Endothelial cell of umbilical vein (primary cell): ENCODE results near the gene FAM240B. TPM values are rescaled to one million over a fixed set of nuclear protein-coding genes. Genes with fewer than 3 reads are reported as not detected.

ENCODE experiments used
- BruUV-seq: library from RNA; stranded (reverse); fragments of 400-500 nt; replicated peaks from 2 replicates; lab custom pipeline; 2021; lab: Mats Ljungman, UMichigan
- CTCF ChIA-PET: fragments of 300-600, 350-600 bp; sonication (Branson Sonifier 250); formaldehyde crosslinking; loops from one replicate; lab custom pipeline; 2021; ENCODE audit warnings: antibody characterized with exemption, inconsistent platforms; lab: Charles Lee
- POLR2A ChIA-PET: fragments of 300-600, 350-600 bp; sonication (Branson Sonifier 250); formaldehyde crosslinking; loops from one replicate; lab custom pipeline; 2021; ENCODE audit warnings: antibody characterized with exemption, inconsistent platforms; lab: Charles Lee
- DNase-seq: peaks from one replicate; pipeline ENCODE4 v3.0.0-alpha.2; 2011; ENCODE audit warnings: low read depth, low spot score
- FAIRE-seq: peaks from 2 replicates; lab custom pipeline; 2011; peaks lifted over from hg19 to GRCh38; lab: Jason Lieb, UNC
- H2AFZ ChIP-seq: 2 replicates; pipeline ENCODE4 v1.6.0; 2012; ENCODE audit warnings: low read depth, low read length, control low read depth, inconsistent platforms
- H3K27ac ChIP-seq: 2 replicates; pipeline ENCODE4 v1.5.1; 2011; ENCODE audit warnings: low read depth, mild to moderate bottlenecking, control low read depth, low read length, moderate library complexity; ENCODE audit not compliant: insufficient read depth
- H3K27me3 ChIP-seq, 2 experiments: 2 replicates each; pipeline versions ENCODE4 v1.6.0 to v1.6.1; 2011; ENCODE audit warnings: low read length in 2 of 2, mixed read lengths in 1 of 2; ENCODE audit not compliant: control insufficient read depth in 2 of 2, insufficient read depth in 2 of 2
- H3K36me3 ChIP-seq, 2 experiments: 2 replicates in 1 of 2; 3 replicates in 1 of 2; pipeline ENCODE4 v1.5.1; 2011; ENCODE audit warnings: low read length in 2 of 2, mild to moderate bottlenecking in 1 of 2, moderate library complexity in 1 of 2; ENCODE audit not compliant: control insufficient read depth in 2 of 2, insufficient read depth in 2 of 2; ENCODE audit errors: extremely low read depth in 1 of 2
- H3K4me1 ChIP-seq: 3 replicates; pipeline ENCODE4 v1.5.1; 2011; ENCODE audit warnings: mild to moderate bottlenecking, low read length; ENCODE audit not compliant: control insufficient read depth, insufficient read depth; ENCODE audit errors: extremely low read depth
- H3K4me2 ChIP-seq: 2 replicates; pipeline ENCODE4 v1.6.1; 2011; ENCODE audit warnings: low read length, control low read depth, mixed read lengths; ENCODE audit not compliant: insufficient read depth
- H3K4me3 ChIP-seq, 3 experiments: fragments of 200-600 bp in 1 of 3; sonication (generic), shearing (Covaris generic) in 1 of 3; replicated peaks in 1 of 3; 2 replicates each; pipeline ENCODE4 v1.5.1; 2011 to 2016; ENCODE audit warnings: control low read depth in 3 of 3, low read length in 3 of 3, mild to moderate bottlenecking in 2 of 3, inconsistent platforms in 1 of 3, low read depth in 1 of 3, moderate library complexity in 1 of 3; ENCODE audit not compliant: insufficient read depth in 1 of 3
- H3K79me2 ChIP-seq: 2 replicates; pipeline ENCODE4 v1.6.0; 2012; ENCODE audit warnings: low read length, inconsistent platforms; ENCODE audit not compliant: control insufficient read depth, insufficient read depth
- H3K9ac ChIP-seq: replicated peaks from 2 replicates; pipeline ENCODE3; 2011; ENCODE audit warnings: low read length, control low read depth; ENCODE audit not compliant: insufficient read depth; ENCODE audit errors: extremely low read depth
- H3K9me1 ChIP-seq: replicated peaks from 3 replicates; pipeline ENCODE4 v1.6.0; 2011; ENCODE audit warnings: mild to moderate bottlenecking, low read length; ENCODE audit not compliant: control insufficient read depth, insufficient read depth; ENCODE audit errors: extremely low read depth
- H3K9me3 ChIP-seq: replicated peaks from 2 replicates; pipeline ENCODE4 v1.5.1; 2012; ENCODE audit warnings: low read length, inconsistent platforms; ENCODE audit not compliant: control insufficient read depth, insufficient read depth
- H4K20me1 ChIP-seq: replicated peaks from 2 replicates; pipeline ENCODE3; 2011; ENCODE audit warnings: mild to moderate bottlenecking, low read length; ENCODE audit not compliant: control insufficient read depth, insufficient read depth; ENCODE audit errors: extremely low read depth
- EZH2 ChIP-seq: IDR thresholded peaks from 2 replicates; pipeline ENCODE4 v1.6.1; 2012; ENCODE audit warnings: borderline replicate concordance, low read depth, mild to moderate bottlenecking, moderate library complexity, low read length, inconsistent platforms; ENCODE audit not compliant: severe bottlenecking
- FOS ChIP-seq: IDR thresholded peaks from 2 replicates; pipeline ENCODE4 v1.6.1; 2011; ENCODE audit warnings: mild to moderate bottlenecking, low read length, moderate library complexity, borderline replicate concordance; ENCODE audit not compliant: insufficient read depth
- GATA2 ChIP-seq: IDR thresholded peaks from 2 replicates; pipeline ENCODE4 v1.7.0; 2011; ENCODE audit warnings: low read depth, mild to moderate bottlenecking, moderate library complexity, mixed read lengths, low read length; ENCODE audit not compliant: insufficient read length, insufficient read depth
- JUN ChIP-seq: IDR thresholded peaks from 2 replicates; pipeline ENCODE4 v1.6.1; 2011; ENCODE audit warnings: borderline replicate concordance, low read depth; ENCODE audit not compliant: insufficient read length, insufficient read depth
- MYC ChIP-seq: IDR thresholded peaks from one replicate; pipeline ENCODE4 v1.6.1; 2011; ENCODE audit warnings: mild to moderate bottlenecking, low read depth, low read length
- POLR2A ChIP-seq: IDR thresholded peaks from 2 replicates; pipeline ENCODE4 v1.6.1; 2012; ENCODE audit warnings: low read depth, mild to moderate bottlenecking, control low read depth, low read length
- POLR2AphosphoS5 ChIP-seq: IDR thresholded peaks from 2 replicates; pipeline ENCODE4 v1.6.1; 2012; ENCODE audit warnings: low read depth, mild to moderate bottlenecking, control low read depth, low read length, moderate library complexity; ENCODE audit not compliant: insufficient read depth
- dilution Hi-C: fragments of 300-500 bp; cut with MboI; formaldehyde crosslinking; loops from one replicate; pipeline ENCODE4 v1.15.0; 2019; ENCODE audit warnings: low sequenced_read_pairs; ENCODE audit not compliant: extremely low pct_ligation_motif_present
- intact Hi-C: fragments of 100-400 bp; cut with micrococcal nuclease; formaldehyde crosslinking; loops from one replicate; pipeline ENCODE4 v1.10.0; 2022
- polyA plus RNA-seq, 4 experiments: library from polyadenylated mRNA; depleted of rRNA in 3 of 4; stranded (reverse) in 3 of 4; unstranded in 1 of 4; fragments of >200 nt; gene quantifications; 2 replicates each; pipeline versions ENCODE4 v1.2.1 to v1.2.3, GENCODE V29; 2011 to 2012; ENCODE audit warnings: missing spikeins in 1 of 4
- total RNA-seq: library from RNA; stranded (reverse); gene quantifications from 2 replicates; pipeline ENCODE4 v1.2.3, GENCODE V29; 2021
- TF ChIP-seq, protein P1 (sequence below), 2 donors: IDR thresholded peaks; 1 replicate in 1 of 2; 2 replicates in 1 of 2; pipeline ENCODE4 v1.5.1; 2011; ENCODE audit warnings: low read length in 2 of 2, mild to moderate bottlenecking in 2 of 2, moderate library complexity in 2 of 2, control low read depth in 1 of 2, inconsistent platforms in 1 of 2, low read depth in 1 of 2; ENCODE audit not compliant: insufficient read depth in 1 of 2; ENCODE audit errors: extremely low read depth in 1 of 2
- TF ChIP-seq, protein P2 (sequence below): IDR thresholded peaks from 2 replicates; pipeline ENCODE4 v1.6.1; 2011; ENCODE audit not compliant: insufficient read depth, insufficient read length

FAM240B gene
- total and polyA plus RNA-seq, 2 donors (not counting 3 experiments of a cell fraction or from before 2014, with no cell fraction given), result not detected

DNA sequence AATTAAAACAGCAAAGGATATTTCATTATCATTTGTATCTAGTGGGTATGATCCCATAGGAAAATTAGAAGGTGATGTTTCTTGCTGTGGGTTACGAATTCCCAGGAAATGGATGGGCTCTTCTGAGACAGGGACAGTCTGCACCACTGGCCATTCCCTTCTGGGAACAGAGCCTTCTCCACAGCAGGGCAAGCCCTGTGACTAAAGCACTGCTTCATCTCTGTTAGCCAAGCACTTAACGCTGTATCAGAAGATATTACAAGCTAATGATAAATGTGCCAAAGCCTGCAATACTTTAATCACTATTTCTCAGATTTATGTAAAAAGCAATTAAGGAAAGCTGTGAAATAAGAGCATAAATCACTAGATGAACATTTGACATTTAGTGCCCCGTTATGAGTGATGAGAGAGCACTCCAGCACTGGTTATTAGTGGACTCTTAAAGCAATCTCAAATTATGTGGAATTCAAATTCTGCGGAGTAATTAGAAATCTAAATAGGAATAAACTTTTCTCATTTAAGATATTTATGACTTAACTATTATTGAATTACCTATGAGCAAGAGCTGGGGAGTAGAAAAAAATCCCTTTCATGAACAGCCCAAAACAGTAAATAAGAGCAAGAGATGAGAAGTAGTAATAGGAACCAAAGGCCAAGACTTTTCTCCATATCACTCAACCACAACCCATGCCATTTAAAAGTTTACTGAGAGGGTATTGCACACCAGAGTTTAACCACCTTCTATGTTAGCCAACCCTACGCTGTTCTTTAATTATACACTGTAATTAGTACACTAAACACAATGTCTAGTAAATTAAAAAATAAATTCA is 49.2 kb downstream of the FAM240B start:
- no TSS peak for BruUV-seq
- POLR2A ChIA-PET, result no interaction called here
- Histone ChIP-seq H3K27me3 (no peaks in the 10 kb centered on the region), H3K79me2 (no peaks in the 10 kb centered on the region), H3K4me1 (peaks cover 3% of the 10 kb centered on the region), H3K36me3 (no peaks in the 10 kb centered on the region), H3K9me3 (no peaks in the 10 kb centered on the region), H3K9ac (no peak overlapping the region), H2AFZ (no peak overlapping the region), H4K20me1 (no peaks in the 10 kb centered on the region), H3K4me3 (no peak overlapping the region), H3K9me1 (no peaks in the 10 kb centered on the region), H3K27ac (no peak overlapping the region), H3K4me2 (no peak overlapping the region)
- FAIRE-seq (no peak), DNase-seq (no peak)
- dilution Hi-C loops (no loop called here), intact Hi-C loops (loop anchor here (5.0 kb wide), 1 partner anchor 48 kb away; the partner anchor contains the start of gene ANKRD18A)
- TF ChIP-seq, protein P1, sequence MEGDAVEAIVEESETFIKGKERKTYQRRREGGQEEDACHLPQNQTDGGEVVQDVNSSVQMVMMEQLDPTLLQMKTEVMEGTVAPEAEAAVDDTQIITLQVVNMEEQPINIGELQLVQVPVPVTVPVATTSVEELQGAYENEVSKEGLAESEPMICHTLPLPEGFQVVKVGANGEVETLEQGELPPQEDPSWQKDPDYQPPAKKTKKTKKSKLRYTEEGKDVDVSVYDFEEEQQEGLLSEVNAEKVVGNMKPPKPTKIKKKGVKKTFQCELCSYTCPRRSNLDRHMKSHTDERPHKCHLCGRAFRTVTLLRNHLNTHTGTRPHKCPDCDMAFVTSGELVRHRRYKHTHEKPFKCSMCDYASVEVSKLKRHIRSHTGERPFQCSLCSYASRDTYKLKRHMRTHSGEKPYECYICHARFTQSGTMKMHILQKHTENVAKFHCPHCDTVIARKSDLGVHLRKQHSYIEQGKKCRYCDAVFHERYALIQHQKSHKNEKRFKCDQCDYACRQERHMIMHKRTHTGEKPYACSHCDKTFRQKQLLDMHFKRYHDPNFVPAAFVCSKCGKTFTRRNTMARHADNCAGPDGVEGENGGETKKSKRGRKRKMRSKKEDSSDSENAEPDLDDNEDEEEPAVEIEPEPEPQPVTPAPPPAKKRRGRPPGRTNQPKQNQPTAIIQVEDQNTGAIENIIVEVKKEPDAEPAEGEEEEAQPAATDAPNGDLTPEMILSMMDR (IDR thresholded peaks at IDR 0.05; ENCODE audit: extremely low read depth in 1 of 2, insufficient read depth in 1 of 2, low read depth in 1 of 2, low read length in 2 of 2), result no peak
- TF ChIP-seq EZH2 (no peak), POLR2AphosphoS5 (no peak), MYC (no peak), JUN (no peak), FOS (no peak), GATA2 (no peak), POLR2A (no peak)
- TF ChIP-seq, protein P2, sequence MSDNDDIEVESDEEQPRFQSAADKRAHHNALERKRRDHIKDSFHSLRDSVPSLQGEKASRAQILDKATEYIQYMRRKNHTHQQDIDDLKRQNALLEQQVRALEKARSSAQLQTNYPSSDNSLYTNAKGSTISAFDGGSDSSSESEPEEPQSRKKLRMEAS, result no peak
- CTCF ChIA-PET, result interaction anchor here (1.3 kb wide), 1 partner anchor 12 kb away, joined by 3 read pairs; no protein-coding TSS in a partner anchor
